ENCODE data around the gene ABCA3.

Gene ABCA3

GRCh38 chr16:2299915-2300192 is 40.7 kb downstream of the ABCA3 start:
- DNase-seq, result no peak

DNA sequence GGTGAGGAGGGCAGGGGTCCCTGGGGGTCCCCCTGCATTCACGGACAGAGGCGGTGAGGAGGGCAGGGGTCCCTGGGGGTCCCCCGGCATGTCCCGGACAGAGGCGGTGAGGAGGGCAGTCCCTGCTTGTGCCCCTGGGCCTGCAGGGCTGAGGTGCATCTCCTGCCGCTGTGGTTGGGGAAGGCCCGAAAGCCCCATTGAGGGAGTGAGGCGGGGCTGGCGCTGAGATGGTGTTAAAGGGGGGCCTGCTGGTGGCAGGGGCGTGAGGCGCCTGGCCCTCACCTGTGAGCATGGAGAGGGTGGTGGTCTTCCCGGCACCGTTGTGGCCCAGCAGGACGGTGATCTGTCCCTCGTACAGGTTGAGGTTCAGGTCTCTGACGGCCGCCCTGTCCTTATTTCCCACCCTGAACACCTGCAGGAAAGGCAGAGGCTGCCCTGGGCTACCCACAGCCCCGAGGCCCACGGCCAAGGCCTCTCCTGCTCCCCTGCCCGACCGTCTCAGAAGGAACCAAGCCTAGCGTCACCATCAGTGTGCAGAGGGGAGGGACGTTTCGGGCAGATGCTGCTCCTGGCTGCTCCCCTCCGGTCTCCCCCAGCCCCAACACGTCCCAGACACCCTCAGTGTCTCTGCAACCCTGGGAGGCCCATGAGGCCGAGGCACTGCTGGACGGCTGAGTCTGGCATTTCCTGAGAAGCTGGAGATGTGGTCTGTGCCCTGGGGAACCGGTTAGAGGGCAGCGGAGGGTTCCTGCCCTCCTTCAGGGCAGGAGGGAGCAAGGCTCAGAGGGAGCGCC is 41.2 kb downstream of the ABCA3 start:
- no peak for DNase-seq

DNA sequence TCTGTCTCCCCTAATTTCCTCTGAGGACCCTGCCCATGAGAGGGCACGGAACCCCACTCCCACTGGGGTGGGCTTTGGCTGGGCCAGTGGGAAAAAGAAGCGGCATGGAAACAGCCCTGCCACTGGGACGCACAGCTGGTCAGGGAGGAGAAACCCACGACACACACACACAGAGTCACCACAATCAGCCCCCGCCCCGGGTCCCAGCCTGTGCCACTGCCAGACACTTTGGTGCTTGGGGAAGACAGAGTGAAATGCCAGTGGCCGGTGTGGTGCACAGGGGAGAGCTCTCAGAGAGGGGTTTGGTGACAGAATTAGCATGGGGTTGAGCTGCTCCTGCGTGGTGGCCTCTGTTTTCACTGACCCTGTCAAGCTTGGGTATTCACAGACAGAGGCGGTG is 41.9 kb downstream of the ABCA3 start:
- DNase-seq, result no peak

DNA sequence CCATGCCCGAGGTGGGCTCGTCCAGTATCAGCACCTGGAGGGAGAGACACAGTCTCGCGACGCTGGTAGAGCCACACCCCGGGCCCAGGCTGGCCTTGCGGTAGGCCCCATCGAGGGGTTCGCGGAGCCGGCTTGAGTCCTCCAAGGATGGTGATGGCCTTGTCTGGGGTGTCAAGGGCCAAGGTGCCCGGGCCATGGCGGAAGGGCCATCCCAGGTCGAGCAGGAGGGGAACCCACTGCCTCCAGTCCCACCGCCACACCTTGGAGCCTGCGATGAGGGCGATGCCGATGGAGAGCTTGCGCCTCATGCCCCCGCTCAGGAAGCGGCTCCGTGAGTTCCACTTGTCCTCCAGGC is 43.0 kb downstream of the ABCA3 start:
- no peak for DNase-seq

- peak; percentile 63 for DNase-seq
Observed at GRCh38 chr16:2296661-2297505, 43.6 kb downstream of the ABCA3 start.

- no peak for DNase-seq
Observed at GRCh38 chr16:2295056-2295798, 45.3 kb downstream of the ABCA3 start.

- DNase-seq, result no peak
Observed at GRCh38 chr16:2292221-2292620, 48.3 kb downstream of the ABCA3 start.

DNA sequence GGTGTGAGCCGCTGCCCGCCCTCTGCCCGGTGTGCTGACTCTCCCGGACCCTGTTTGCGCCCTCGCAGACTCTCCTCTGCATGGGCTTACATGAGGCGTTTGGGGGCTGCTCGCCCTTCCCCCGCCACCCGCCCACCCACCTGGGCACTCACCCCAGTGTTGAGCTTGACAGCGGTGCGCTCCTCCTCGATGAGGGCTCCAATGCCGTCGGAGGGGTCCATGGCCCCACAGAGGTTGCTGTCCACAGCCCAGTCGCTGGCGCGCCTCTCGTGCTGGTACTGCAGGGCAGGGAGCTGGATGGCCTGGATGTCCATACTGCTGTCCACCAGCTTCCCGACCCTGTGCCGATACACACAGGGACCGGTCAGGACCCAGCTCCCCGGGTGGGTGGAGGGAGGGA is 51.2 kb downstream of the ABCA3 start:
- no peak for DNase-seq

DNA sequence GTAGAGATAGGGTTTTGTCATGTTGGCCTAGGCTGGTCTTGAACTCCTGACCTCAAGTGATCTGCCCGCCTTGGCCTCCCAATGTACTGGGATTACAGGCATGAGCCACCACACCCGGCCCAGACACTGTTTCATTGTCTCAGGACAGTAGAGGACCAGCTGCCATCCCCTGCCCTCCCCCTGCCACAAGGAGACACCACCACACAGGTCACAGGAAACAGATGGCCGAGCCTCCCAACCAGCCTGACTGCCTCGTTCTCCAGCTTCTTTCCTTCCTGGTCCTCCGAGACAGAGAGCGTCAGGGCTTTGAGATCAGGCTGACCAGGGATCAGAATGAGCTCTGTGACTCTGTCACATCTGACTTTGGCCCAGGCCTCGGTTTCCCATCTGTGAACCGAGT is 51.8 kb downstream of the ABCA3 start:
- no peak for DNase-seq

GRCh38 chr16:2287916-2288547 is 52.5 kb downstream of the ABCA3 start:
- no peak for DNase-seq

GRCh38 chr16:2286550-2286949 is 54.0 kb downstream of the ABCA3 start:
- DNase-seq, result no peak

DNA sequence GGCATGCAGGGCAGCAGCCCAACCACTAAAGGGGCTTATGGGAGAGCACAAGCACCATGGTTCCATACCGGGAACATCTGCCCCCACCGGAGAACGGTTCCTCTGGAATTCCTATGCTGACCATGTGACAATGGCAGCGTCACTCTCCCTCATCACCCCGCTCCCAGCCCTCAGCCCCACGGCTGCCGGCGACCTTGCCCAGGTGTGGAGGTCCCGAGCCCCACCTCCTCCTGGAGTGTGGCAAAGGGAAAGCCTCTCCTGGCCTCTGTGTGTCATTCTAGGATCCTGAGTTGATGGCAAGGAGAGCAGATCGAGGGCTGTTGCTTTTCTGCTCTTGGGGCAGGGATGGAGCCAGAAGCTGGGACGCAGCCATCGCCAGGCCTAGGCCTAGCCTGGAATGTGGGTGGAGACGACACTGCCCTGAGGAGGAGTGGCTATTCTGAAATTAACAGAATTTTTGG is 54.8 kb downstream of the ABCA3 start:
- no peak for DNase-seq

- DNase-seq, result no peak
Observed at GRCh38 chr16:2284797-2285576, 55.5 kb downstream of the ABCA3 start.

DNA sequence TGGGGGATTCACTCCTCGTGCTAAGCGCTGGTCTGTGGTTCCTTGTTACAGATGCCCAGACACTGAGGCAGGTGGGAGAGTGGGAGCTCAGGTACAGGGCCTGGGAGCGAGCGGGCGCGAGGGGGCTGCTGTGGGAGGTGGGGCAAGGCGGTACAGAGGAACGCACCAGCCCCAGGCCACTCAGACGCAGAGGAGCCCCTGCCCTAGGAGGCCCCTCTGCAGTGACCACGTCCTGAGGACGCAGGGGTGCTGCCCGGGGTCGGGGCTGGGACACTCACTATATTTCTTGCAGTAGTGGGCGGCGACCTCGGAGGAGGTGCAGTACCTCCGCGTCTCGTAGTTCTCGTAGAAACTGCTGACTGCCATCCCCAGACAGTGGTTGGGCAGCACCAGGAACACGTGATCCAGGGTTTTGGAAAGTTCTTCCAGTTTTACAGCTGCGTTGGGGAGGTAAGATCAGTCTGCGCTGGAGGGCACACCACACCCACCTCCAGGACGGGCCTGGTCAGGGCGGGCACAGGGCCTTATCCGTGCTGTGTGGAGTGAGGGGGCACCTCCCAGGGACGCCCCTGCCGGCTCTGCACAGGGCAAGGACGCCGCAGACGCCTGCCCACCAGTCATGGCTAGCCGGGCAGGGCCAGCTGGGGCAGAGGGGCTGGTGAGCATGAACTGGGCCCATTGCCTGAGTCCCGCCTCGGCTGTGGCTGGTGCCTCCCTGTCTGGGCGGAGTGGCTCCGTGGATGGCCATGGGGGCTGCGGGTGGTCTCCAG is 56.3 kb downstream of the ABCA3 start:
- DNase-seq, result no peak

GRCh38 chr16:2282866-2283555 is 57.5 kb downstream of the ABCA3 start:
- DNase-seq, result no peak

DNA sequence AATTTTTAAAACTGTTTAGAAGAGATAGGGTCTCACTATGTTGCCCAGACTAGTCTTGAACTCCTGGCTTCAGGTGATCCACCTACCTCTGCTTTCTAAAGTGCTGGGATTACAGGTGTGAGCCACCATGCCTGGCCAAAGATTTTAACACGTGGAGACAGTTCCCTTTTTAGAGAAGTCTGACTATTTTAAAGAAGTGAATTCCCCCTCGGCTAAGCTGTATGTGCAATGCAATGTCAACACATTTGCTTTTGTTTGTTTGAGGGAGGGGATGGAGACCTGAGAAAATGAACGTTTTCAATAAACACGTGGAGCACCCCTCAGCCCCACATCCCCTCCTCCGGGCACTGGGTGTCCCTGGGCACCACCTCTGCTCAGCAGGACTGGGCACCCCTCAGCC is 58.3 kb downstream of the ABCA3 start:
- no peak for DNase-seq

DNA sequence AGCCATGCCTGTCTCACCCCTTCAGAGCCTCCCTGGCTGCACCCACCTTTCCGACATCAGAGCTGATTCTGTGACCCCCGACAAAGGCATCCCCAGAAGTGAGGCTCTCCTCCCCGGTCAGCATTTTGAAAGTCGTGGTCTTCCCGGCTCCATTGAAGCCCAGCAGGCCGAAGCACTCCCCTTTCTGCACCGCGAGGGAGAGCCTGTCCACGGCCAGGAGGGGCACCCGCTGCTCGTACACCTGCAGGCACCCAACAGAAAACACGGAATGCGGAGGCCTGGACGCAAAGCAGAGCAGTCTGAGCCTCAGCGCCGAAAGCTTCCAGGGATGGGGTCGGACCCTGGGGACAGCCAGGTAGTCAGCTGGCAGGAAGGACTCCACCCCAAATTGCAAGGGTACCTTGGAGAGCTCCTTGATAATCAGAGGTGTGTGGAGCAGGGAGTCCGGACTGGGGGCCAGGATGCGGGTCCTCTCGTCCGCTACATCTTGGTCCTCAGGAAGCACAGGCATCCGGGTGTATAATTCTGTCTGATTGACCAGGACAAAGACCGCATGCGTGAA is 59.5 kb downstream of the ABCA3 start:
- no peak for DNase-seq

GRCh38 chr16:2280461-2280860 is 60.1 kb downstream of the ABCA3 start:
- DNase-seq, result no peak

DNA sequence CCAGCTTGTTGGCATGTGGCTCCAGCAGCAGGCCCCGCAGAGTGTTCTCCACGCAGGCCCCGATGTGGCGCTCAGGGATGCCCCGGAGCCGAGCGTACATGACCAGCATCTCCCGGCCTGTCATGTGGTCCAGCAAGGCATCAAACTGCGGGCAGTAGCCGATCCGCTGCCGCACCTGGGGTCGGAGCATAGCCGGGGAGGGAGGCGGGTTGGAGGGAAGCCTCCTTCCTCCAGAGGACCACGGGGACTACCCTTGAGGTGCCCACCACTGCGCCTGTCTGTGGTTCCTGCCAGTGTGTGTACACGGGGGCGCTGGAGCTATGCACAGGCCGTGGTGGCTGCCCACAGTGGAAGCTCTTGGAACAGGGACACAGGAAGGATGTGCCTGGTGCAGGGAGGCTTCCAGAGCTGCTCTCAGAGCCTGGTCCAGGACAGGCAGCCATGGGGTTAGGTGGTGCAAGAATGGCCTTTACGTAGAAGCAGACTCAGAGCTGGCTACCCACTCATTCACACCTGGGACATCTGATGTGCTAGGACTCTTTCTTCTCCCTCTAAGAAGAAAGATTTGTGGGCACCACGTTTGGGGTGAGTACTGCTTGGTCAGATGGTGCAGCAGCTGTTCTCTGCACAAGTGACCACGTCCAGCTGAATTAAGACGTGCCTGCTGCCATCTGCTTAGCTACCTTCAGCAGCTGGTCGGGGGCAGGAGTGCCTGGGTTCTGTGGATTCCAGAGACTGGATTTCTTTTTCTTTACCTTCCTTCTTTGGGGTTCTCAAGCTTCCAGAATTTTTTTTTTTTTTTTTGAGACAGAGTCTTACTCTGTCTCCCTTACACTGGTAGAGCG is 61.4 kb downstream of the ABCA3 start:
- no peak for DNase-seq

DNA sequence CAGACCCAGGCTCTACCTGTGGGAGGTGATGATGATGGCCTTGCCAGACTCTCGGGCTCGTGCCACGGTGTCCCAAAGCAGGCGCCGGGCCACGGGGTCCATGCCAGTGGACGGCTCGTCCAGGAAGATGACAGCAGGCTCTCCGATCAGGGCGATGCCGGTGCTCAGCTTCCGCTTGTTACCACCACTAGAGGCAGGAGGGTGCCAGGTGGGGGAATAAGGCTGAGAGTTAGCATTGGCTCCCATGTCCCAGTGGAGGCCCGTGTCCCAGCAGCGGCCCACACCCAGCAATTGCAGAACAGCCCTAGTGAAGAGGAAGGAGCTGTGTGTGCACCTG is 62.3 kb downstream of the ABCA3 start:
- DNase-seq, result no peak
